Activated CD4-positive, CD25-positive, alpha-beta regulatory T cell treated with anti-CD3 and anti-CD28 coated beads, Interleukin-2, amount 50 U/mL, for 72 hours (primary cell): Measurements from ENCODE around the gene HSDL1.

Experiments used
- DNase-seq: peaks from one replicate; pipeline ENCODE4 v3.0.0; 2021

The HSDL1 gene

GRCh38 chr16:84079664-84080063 is 65.3 kb downstream of the HSDL1 start:
- DNase-seq: no peak

DNA sequence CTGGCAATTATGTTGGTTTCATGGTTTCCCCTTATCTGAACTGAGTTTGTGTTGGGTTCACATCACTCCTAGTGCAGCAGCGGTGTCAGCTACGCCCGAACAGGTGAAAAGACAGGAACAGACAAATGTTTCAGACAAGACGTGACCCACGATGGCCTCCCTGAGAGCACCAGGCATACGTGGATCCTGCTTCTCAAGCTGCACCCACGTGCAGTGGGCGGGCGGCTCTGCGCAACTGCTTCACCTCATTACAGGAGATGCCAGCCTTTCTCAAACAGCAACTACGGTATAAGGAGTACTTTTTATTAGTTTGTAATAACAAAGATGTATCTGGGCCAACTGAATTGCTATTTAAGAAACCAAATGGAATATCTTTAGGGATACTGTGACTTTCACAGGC is 69.6 kb downstream of the HSDL1 start:
- no peak for DNase-seq

- DNase-seq: no peak
These were observed 70.3 kb downstream of the HSDL1 start for GRCh38 chr16:84074721-84075120.
